Measurements from ENCODE around the gene PRKAG2.

The PRKAG2 gene

GRCh38 chr7:151864081-151864480 lies 12.8 kb downstream of the PRKAG2 start:
- DNase-seq, result no peak

- no peak for DNase-seq
These were observed 13.4 kb downstream of the PRKAG2 start for GRCh38 chr7:151863386-151864079.

- DNase-seq, result no peak
These were observed 14.1 kb downstream of the PRKAG2 start for GRCh38 chr7:151862606-151863381.

- no peak for DNase-seq
These were observed 15.0 kb downstream of the PRKAG2 start for GRCh38 chr7:151861881-151862280.

GRCh38 chr7:151860771-151861170 lies 16.1 kb downstream of the PRKAG2 start:
- DNase-seq, result no peak

- DNase-seq, result no peak
These were observed 16.8 kb downstream of the PRKAG2 start for GRCh38 chr7:151859948-151860685.

GRCh38 chr7:151859111-151859947 lies 17.6 kb downstream of the PRKAG2 start:
- DNase-seq, result no peak

- DNase-seq, result no peak
These were observed 18.5 kb downstream of the PRKAG2 start for GRCh38 chr7:151858456-151858855.

- no peak for DNase-seq
These were observed 19.0 kb downstream of the PRKAG2 start for GRCh38 chr7:151857866-151858450.

GRCh38 chr7:151857412-151857811 lies 19.5 kb downstream of the PRKAG2 start:
- no peak for DNase-seq

GRCh38 chr7:151856516-151856915 lies 20.4 kb downstream of the PRKAG2 start:
- no peak for DNase-seq

- no peak for DNase-seq
These were observed 20.8 kb downstream of the PRKAG2 start for GRCh38 chr7:151856098-151856497.

GRCh38 chr7:151854720-151855071 lies 22.2 kb downstream of the PRKAG2 start:
- DNase-seq, result no peak

- no peak for DNase-seq
These were observed 22.8 kb downstream of the PRKAG2 start for GRCh38 chr7:151853896-151854719.

- no peak for DNase-seq
These were observed 24.2 kb downstream of the PRKAG2 start for GRCh38 chr7:151852486-151853396.

- no peak for DNase-seq
These were observed 25.1 kb downstream of the PRKAG2 start for GRCh38 chr7:151851782-151852181.

- no peak for DNase-seq
These were observed 25.7 kb downstream of the PRKAG2 start for GRCh38 chr7:151851145-151851751.

- DNase-seq, result no peak
These were observed 26.3 kb downstream of the PRKAG2 start for GRCh38 chr7:151850491-151851124.

- no peak for DNase-seq
These were observed 27.0 kb downstream of the PRKAG2 start for GRCh38 chr7:151849879-151850260.

All from 8988T (cell line).